GM18867 (cell line): ENCODE data around the gene VEGFB.

Experiments
- ATAC-seq: cut with Tn5 transposase; IDR thresholded peaks from one replicate; pipeline ENCODE4 v1.9.1; 2021; ENCODE audit warnings: mild to moderate bottlenecking, moderate library complexity; ENCODE audit not compliant: unreplicated experiment

Gene VEGFB, protein sequence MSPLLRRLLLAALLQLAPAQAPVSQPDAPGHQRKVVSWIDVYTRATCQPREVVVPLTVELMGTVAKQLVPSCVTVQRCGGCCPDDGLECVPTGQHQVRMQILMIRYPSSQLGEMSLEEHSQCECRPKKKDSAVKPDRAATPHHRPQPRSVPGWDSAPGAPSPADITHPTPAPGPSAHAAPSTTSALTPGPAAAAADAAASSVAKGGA

GRCh38 chr11:64233913-64234586, at the start of gene VEGFB:
VEGFB (plus strand) TSS chr11:64234584; CDS start chr11:64234834, 250 bp downstream.
- ATAC-seq: peak; percentile 34

GRCh38 chr11:64185175-64185692, 49.1 kb upstream of the VEGFB start:
- ATAC-seq: peak; percentile 21

DNA sequence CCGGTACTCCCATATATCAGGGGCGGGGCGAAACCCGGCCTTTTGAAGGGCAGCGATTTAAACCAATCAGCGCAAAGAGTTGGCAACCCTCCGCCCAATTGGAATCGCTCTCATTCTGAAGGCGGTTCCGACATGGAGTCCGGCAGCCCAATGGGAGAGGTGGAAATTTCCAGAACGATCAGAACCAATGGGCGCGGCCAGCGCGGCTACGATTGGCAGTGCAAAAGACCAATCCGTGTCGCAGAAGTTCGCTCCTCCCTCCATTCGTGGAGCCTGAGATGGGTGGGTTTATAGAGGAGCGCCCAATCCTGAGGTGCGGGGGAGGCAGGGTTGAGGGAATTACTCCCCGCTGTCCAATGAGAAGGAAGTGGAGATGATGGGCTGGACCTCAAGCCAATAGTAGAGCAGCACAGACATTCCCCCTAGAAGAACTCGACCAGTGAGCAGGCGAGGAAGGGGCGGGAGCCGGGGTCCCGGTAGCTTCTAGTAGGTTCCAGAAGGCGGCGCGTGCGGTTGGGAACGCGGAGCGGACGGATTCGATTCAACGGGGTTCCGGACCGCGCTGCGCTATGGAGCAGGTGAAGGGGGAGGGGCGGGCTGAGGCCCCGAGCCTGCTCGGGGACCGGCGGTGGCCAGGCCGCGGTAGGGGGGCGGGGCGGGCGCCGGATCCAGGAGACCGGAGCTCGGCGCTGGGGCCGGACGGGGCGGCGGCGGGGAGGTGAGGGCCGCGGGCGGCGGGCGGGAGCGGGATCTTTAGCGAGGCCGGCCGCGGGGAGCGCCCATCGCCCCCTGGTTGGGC, 48.5 kb upstream of the VEGFB start, which contains the start of gene STIP1:
STIP1 (plus strand) TSS at position 479 of the 799 bp plus-strand sequence; CDS start at position 570, 91 bp downstream.
- peak; percentile 84 for ATAC-seq

DNA sequence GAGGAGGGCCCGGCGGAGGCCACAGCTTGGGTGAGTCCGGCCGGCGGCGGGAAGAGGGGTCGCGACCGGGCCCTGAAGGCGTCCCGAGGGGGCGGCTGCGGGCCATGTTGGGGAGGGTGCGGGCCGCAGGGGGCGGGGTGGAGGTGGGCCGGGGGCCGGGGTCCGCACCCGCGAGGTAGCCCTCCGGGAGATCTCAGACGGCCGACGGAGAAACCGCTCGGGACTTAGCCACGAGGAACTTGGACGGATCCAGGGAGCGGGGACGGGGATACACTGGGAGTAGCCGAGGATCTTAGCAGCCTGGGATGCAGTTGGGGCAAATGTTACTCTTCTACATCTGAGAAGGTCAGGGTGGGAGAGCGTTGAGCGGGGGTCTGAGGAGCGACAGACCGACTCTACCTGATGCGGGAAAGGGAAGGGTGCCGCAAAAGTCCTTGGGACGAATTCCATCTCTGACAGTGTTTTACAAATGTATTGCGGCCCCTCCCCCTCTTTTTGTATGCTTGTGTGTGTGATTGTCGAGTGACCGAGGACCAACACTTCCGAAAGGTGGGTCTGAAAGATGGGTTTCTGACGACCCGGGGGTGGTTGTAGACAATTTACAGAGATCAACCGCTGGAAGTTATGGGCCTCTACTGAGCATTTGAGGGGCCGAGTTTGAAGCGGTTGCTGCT, 47.8 kb upstream of the VEGFB start:
- ATAC-seq: no peak

DNA sequence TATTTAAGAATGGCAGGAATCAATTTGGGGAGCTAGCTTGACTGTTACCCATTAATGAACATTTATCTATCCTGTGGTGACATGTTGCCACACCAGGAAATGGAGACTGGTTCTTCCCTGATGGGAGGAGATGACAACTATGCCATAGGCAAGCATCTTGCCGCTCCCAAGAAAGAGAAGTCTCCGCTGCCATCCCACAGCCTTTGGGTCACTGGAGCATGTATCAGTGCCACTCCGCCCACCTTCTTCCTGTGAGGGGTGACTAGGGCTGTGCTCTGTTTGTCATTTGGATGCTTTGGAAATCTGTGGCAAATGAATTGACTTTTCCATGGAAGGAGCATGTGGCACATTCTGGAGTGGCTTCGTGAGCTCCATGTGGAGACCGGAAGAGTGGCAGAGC, 42.0 kb upstream of the VEGFB start:
- no peak for ATAC-seq

GRCh38 chr11:64196626-64197025, 37.8 kb upstream of the VEGFB start:
- no peak for ATAC-seq

- ATAC-seq: no peak
Measured at GRCh38 chr11:64198511-64198910, 35.9 kb upstream of the VEGFB start.

- ATAC-seq: no peak
Measured at GRCh38 chr11:64201543-64201942, 32.8 kb upstream of the VEGFB start.

GRCh38 chr11:64202992-64203391, 31.4 kb upstream of the VEGFB start:
- ATAC-seq: no peak

- no peak for ATAC-seq
Measured at GRCh38 chr11:64203421-64204079, 30.8 kb upstream of the VEGFB start.

DNA sequence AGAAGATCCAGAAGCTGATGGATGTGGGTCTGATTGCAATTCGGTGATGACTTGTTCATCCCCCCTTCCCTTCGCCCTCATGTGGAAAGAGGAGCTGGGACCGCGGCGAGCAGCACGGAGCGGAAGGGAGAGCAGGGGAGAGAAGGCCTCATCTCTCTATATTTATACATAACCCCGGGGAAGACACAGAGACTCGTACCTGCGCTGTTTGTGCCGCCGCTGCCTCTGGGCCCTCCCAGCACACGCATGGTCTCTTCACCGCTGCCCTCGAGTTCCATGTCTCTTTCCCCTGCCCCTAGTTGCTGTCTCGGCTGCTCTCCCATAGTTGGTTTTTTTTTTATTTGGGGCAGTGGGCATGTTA, 30.3 kb upstream of the VEGFB start:
- no peak for ATAC-seq

- no peak for ATAC-seq
Measured at GRCh38 chr11:64204464-64204989, 29.9 kb upstream of the VEGFB start.

DNA sequence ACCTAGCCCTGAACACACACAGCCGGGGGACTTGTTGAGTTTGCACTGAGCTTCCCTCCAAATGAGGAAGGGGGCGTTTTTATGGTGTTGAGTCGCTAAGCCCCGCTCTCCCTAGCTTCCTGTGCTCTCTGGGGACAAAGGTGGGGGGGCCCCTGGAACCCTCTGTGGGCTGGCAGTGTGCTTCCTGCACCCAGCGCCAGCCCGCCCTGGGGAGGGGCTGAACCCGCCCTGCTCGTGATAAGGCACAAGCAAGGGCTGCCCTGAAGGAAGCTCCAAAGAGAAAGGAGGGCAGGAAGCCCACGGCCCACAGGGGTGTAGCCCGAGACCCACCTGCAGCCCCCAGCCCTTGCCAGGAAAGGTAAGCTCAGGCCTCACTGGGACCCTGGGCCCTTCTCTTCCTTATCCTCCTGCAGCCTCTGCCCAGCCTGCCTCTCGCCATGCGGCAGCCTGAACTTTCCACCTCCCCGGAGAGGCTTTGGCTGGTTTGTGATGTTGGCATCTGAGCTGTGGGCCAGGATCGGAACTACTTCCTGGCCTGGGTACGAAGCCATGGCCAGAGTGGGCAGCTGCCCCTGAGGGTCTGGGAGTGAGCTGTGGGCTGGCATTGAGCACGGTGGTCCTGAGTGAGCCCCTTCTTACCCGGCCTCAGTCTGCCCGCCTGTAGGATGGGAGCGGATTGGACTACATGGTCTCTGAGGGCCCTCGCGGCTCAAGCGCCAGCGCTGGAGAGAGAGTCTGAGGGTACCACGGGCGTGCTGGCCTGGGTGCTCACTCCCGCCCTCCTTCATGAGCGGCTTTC, 27.7 kb upstream of the VEGFB start, which contains the start of gene FERMT3:
FERMT3 (plus strand) TSS at position 265 of the 799 bp plus-strand sequence. CDS start 644 bp downstream, outside the sequence.
- peak; percentile 41 for ATAC-seq

GRCh38 chr11:64207256-64208085, 26.9 kb upstream of the VEGFB start:
- ATAC-seq: peak; percentile 54

GRCh38 chr11:64208086-64208795, 26.1 kb upstream of the VEGFB start:
- ATAC-seq: no peak

GRCh38 chr11:64208796-64209562, 25.4 kb upstream of the VEGFB start:
- ATAC-seq: no peak

- ATAC-seq: no peak
Measured at GRCh38 chr11:64209563-64209843, 24.9 kb upstream of the VEGFB start.
